Stimulated activated CD4-positive, alpha-beta T cell treated with anti-CD3 and anti-CD28 coated beads, Interleukin-15, amount 100 ng/mL, for 1 hour (primary cell): ENCODE results near the gene SLC9A9.

Experiments used
- DNase-seq, 2 donors: peaks; one replicate each; pipeline ENCODE4 v3.0.0-alpha.2; 2020; ENCODE audit warnings: low read depth in 1 of 2, low spot score in 1 of 2

SLC9A9 gene

GRCh38 chr3:143573610-143574303, 274.5 kb downstream of the SLC9A9 start:
- no peak for DNase-seq

GRCh38 chr3:143571548-143571947, 276.7 kb downstream of the SLC9A9 start:
- DNase-seq: no peak

GRCh38 chr3:143567823-143568222, 280.4 kb downstream of the SLC9A9 start:
- DNase-seq: no peak

GRCh38 chr3:143565951-143566350, 282.3 kb downstream of the SLC9A9 start:
- DNase-seq: no peak

- no peak for DNase-seq
Measured at GRCh38 chr3:143563786-143564185, 284.5 kb downstream of the SLC9A9 start.

GRCh38 chr3:143562789-143563188, 285.5 kb downstream of the SLC9A9 start:
- DNase-seq: no peak

- no peak for DNase-seq
Measured at GRCh38 chr3:143559296-143559695, 289.0 kb downstream of the SLC9A9 start.

- DNase-seq: no peak
Measured at GRCh38 chr3:143552851-143553250, 295.4 kb downstream of the SLC9A9 start.

GRCh38 chr3:143551761-143552160, 296.5 kb downstream of the SLC9A9 start:
- DNase-seq: no peak

- DNase-seq: no peak
Measured at GRCh38 chr3:143548861-143549497, 299.3 kb downstream of the SLC9A9 start.

GRCh38 chr3:143548393-143548792, 299.9 kb downstream of the SLC9A9 start:
- no peak for DNase-seq

GRCh38 chr3:143538577-143538981, 309.7 kb downstream of the SLC9A9 start:
- DNase-seq: no peak

- DNase-seq: no peak
Measured at GRCh38 chr3:143538061-143538460, 310.2 kb downstream of the SLC9A9 start.

- DNase-seq: no peak
Measured at GRCh38 chr3:143536817-143537535, 311.3 kb downstream of the SLC9A9 start.

GRCh38 chr3:143535994-143536784, 312.1 kb downstream of the SLC9A9 start:
- DNase-seq: no peak

GRCh38 chr3:143533391-143533790, 314.9 kb downstream of the SLC9A9 start:
- DNase-seq: no peak

GRCh38 chr3:143532091-143532490, 316.2 kb downstream of the SLC9A9 start:
- no peak for DNase-seq

GRCh38 chr3:143531101-143531500, 317.2 kb downstream of the SLC9A9 start:
- DNase-seq: no peak

GRCh38 chr3:143529798-143530197, 318.5 kb downstream of the SLC9A9 start:
- no peak for DNase-seq

GRCh38 chr3:143529018-143529478, 319.2 kb downstream of the SLC9A9 start:
- DNase-seq: no peak

GRCh38 chr3:143526011-143526545, 322.2 kb downstream of the SLC9A9 start:
- DNase-seq: no peak
